RWPE2 (cell line): ENCODE data around the gene MYADML2.

Source experiments
- ATAC-seq: fragments of 200-7000 bp; cut with Tn5 transposase; 3 replicates; pipeline ENCODE4 v1.9.1; 2021; ENCODE audit warnings: low read depth
- DNase-seq: peaks from one replicate; pipeline ENCODE4 v3.0.0-alpha.2; 2020; ENCODE audit warnings: low spot score
- H3K27ac ChIP-seq: fragments of 450-650 bp; 2 replicates; pipeline ENCODE4 v1.5.1; 2017; ENCODE audit warnings: mild to moderate bottlenecking; ENCODE audit not compliant: poor library complexity, severe bottlenecking
- H3K27me3 ChIP-seq: fragments of 250-450 bp; sonication (Bioruptor Pico); 2 replicates; pipeline ENCODE4 v1.5.1; 2021; ENCODE audit warnings: mild to moderate bottlenecking, moderate library complexity; ENCODE audit not compliant: insufficient read depth, poor library complexity, severe bottlenecking
- H3K36me3 ChIP-seq: fragments of 250-450 bp; sonication (Bioruptor Pico); 2 replicates; pipeline ENCODE4 v1.5.1; 2020; ENCODE audit warnings: low read depth, mild to moderate bottlenecking, moderate library complexity
- H3K4me1 ChIP-seq: fragments of 250-450 bp; sonication (Bioruptor Pico); 2 replicates; pipeline ENCODE4 v1.5.1; 2021; ENCODE audit warnings: mild to moderate bottlenecking, moderate library complexity; ENCODE audit not compliant: insufficient read depth, poor library complexity, severe bottlenecking
- H3K4me3 ChIP-seq: fragments of 250-450 bp; sonication (Bioruptor Pico); 2 replicates; pipeline ENCODE4 v1.5.1; 2021; ENCODE audit warnings: mild to moderate bottlenecking, moderate library complexity; ENCODE audit not compliant: severe bottlenecking
- H3K9me3 ChIP-seq: fragments of 250-450 bp; sonication (Bioruptor Pico); 2 replicates; pipeline ENCODE4 v1.5.1; 2021; ENCODE audit warnings: mild to moderate bottlenecking, moderate library complexity; ENCODE audit not compliant: severe bottlenecking
- TF ChIP-seq, protein P1 (sequence below): fragments of 450-650 bp; IDR thresholded peaks from one replicate; pipeline ENCODE4 v1.5.1; 2017; ENCODE audit warnings: mild to moderate bottlenecking, moderate library complexity; ENCODE audit not compliant: poor library complexity, severe bottlenecking

The MYADML2 gene

DNA sequence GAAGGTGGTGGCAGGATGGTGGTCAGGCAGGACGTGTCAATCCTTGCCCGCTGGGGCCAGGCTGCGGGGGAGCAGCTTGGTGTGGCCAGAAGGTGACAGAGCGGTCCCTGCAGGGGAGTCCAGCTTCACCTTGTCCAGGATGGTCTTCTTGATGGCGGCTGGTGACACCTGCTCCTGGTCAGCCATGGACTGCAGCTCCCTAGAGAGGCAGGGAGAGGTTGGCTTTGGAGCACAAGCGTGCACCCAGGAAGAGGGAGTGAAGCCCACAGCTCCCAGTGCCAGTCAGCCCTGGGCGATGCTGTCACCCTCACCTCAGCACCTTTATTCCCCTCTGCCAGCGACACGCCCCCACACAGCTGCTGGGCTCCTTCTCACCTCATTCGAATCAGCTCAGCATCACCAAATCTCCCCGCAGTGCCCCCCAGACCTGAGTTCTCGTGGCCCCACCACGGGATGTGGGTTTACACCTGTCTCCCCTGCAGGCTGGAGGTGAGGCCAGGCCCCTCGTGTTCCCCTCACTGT is 13.8 kb downstream of the MYADML2 start:
- no peaks in the 10 kb centered on the region for H3K27me3 ChIP-seq
- DNase-seq (no peak), ATAC-seq (no peak)
- H3K36me3 ChIP-seq: peaks cover 24% of the 10 kb centered on the region
- no peak overlapping the region for H3K27ac ChIP-seq
- TF ChIP-seq, protein P1, sequence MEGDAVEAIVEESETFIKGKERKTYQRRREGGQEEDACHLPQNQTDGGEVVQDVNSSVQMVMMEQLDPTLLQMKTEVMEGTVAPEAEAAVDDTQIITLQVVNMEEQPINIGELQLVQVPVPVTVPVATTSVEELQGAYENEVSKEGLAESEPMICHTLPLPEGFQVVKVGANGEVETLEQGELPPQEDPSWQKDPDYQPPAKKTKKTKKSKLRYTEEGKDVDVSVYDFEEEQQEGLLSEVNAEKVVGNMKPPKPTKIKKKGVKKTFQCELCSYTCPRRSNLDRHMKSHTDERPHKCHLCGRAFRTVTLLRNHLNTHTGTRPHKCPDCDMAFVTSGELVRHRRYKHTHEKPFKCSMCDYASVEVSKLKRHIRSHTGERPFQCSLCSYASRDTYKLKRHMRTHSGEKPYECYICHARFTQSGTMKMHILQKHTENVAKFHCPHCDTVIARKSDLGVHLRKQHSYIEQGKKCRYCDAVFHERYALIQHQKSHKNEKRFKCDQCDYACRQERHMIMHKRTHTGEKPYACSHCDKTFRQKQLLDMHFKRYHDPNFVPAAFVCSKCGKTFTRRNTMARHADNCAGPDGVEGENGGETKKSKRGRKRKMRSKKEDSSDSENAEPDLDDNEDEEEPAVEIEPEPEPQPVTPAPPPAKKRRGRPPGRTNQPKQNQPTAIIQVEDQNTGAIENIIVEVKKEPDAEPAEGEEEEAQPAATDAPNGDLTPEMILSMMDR: no peak
- no peak overlapping the region for H3K4me3 ChIP-seq
- no peaks in the 10 kb centered on the region for H3K4me1 ChIP-seq
- H3K9me3 ChIP-seq: no peaks in the 10 kb centered on the region

DNA sequence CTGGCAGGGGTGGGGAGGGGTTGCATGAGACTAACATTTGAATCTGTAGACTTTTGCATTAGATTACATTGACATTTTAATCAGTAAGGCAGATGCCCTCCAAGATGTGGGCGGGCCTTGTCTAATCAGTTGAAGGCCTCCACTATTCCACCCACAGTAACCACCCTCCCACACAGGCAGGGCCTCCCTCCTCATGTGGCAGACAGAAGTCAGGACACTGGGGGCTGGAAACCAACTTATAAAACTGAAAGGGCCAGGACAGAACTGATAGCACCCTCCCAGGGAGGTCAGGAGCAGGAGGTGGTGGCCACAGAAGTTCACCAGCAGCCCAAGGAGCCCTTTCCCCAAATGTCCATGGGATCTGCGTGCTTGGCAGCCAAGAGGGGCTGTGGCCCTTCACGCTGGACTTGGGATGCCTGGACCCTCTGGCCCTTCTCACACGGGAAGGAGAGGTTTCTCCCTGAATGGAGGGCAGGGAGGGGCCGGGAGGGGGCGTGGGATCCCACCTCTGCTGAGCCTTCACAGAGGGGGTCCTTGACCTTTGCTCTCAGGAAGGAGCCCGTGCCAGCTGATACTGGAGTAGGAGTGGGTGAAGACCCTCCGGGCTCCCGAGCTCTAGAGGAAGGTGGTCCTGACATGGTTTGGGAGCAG is 14.6 kb downstream of the MYADML2 start:
- no peak overlapping the region for H3K4me3 ChIP-seq
- ATAC-seq (no peak), DNase-seq (no peak)
- no peak overlapping the region for H3K27ac ChIP-seq
- no peaks in the 10 kb centered on the region for H3K4me1 ChIP-seq
- H3K27me3 ChIP-seq: no peaks in the 10 kb centered on the region
- no peaks in the 10 kb centered on the region for H3K9me3 ChIP-seq
- TF ChIP-seq, protein P1: no peak
- peaks cover 24% of the 10 kb centered on the region for H3K36me3 ChIP-seq

DNA sequence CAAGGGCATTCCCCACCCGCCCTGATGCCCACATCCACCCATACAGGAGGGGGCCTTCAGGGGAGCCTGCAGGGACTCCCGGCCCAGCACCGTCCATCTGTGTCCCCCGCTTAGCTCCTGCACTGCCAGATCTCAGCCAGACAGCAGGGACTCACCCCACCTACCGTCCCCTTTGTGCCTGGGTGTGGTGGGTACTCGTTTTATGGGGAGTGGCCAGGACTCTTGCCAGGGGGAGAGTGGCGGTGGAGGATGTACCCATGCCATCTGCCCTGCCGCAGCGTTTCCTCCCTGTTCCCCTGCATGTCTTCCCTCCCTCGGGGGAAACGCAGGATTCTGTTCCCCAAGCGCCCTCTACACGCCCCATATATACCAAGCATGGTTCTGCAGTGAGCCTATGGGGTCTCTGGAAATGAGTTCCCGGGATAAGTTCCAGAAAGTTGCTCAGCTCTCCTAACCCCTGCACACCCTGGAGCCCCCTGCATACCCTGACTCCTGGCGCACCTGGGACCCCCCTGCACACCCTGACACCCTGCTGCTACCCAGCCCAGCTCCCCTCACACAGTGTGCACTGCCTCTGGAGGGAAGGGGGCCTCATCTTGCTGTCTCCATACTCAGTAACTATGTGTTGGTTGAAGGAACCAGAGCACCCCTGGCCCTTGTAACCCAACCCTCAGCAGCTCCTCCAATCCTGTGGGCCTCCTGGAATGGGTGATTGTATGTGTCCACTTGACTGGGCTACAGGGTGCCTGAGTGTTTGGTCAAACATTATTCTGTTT is 15.3 kb downstream of the MYADML2 start:
- no peak for DNase-seq
- H3K27me3 ChIP-seq: no peaks in the 10 kb centered on the region

DNA sequence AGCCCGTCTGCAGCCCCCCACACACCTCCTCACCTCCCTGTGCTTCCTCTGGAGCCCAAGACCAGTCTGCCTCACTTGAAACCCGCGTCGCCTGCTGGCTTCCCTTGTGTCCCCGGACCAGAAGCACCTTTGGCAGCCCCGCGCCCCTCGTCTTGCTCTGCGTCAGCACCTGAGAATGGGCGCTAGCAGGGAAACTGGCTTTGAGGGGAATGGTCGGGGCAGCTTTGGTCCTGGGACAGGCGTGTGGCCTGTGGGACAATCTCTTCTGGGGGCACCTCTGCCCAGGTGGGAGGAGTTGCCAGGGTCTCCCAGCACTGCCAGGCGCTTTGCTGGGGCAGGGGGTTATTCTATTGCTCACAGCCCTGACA is 15.9 kb downstream of the MYADML2 start:
- H3K27me3 ChIP-seq: no peaks in the 10 kb centered on the region
- DNase-seq (no peak), ATAC-seq (no peak)
- no peak overlapping the region for H3K27ac ChIP-seq
- H3K9me3 ChIP-seq: no peaks in the 10 kb centered on the region
- H3K36me3 ChIP-seq: peaks cover 24% of the 10 kb centered on the region
- H3K4me3 ChIP-seq: no peak overlapping the region
- H3K4me1 ChIP-seq: peaks cover 2% of the 10 kb centered on the region
- TF ChIP-seq, protein P1: no peak

More for the DNA sequence above, 15.3 kb downstream of the MYADML2 start:
- H3K4me1 ChIP-seq: no peaks in the 10 kb centered on the region
- TF ChIP-seq, protein P1: no peak
- peak; percentile 1; the same call in 2 of the 3 replicates for ATAC-seq
- H3K36me3 ChIP-seq: peaks cover 24% of the 10 kb centered on the region
- no peaks in the 10 kb centered on the region for H3K9me3 ChIP-seq
- H3K27ac ChIP-seq: no peak overlapping the region
- H3K4me3 ChIP-seq: no peak overlapping the region
